OCI-LY3 (cell line): ENCODE measurements around the gene DHDH.
"Not testable (repeated sequence)": the region's sequence is repeated elsewhere in the genome, so short reads cannot be mapped to it uniquely, and the experiment has no call there.

Source experiments
- H2AFZ ChIP-seq: fragments of 200-600, 300-600 bp; shearing (Covaris generic); 2 replicates; pipeline ENCODE4 v1.6.0; 2014; ENCODE audit warnings: antibody characterized with exemption, low read depth, low read length
- H3K27ac ChIP-seq: fragments of 200-600, 300-600 bp; sonication (generic); 2 replicates; pipeline ENCODE4 v1.5.1; 2014; ENCODE audit warnings: mild to moderate bottlenecking, low read length, moderate library complexity, mixed read lengths
- H3K27me3 ChIP-seq: fragments of 200-600, 300-600 bp; sonication (generic); 2 replicates; pipeline ENCODE4 v1.6.1; 2014; ENCODE audit warnings: low read depth, low read length, mixed read lengths
- H3K36me3 ChIP-seq: fragments of 200-600, 300-600 bp; sonication (generic); replicated peaks from 2 replicates; pipeline ENCODE3; 2014; ENCODE audit warnings: low read depth, low read length, mixed read lengths
- H3K4me1 ChIP-seq: fragments of 300-600, 200-600 bp; sonication (generic); 2 replicates; pipeline ENCODE4 v1.6.1; 2014; ENCODE audit warnings: low read length, mixed read lengths
- H3K4me2 ChIP-seq: fragments of 200-600, 300-600 bp; sonication (generic); 2 replicates; pipeline ENCODE4 v1.6.1; 2014; ENCODE audit warnings: low read length, mixed read lengths
- H3K4me3 ChIP-seq: fragments of 300-600, 200-600 bp; sonication (generic); 2 replicates; pipeline ENCODE4 v1.5.1; 2014; ENCODE audit warnings: antibody characterized with exemption, mild to moderate bottlenecking, low read length, moderate library complexity
- H3K79me2 ChIP-seq: fragments of 300-600, 200-600 bp; shearing (Covaris generic); 2 replicates; pipeline ENCODE4 v1.6.1; 2014; ENCODE audit warnings: mild to moderate bottlenecking, low read length, mixed read lengths
- H3K9ac ChIP-seq: fragments of 300-600, 200-600 bp; shearing (Covaris generic); 2 replicates; pipeline ENCODE4 v1.6.0; 2014; ENCODE audit warnings: mild to moderate bottlenecking, low read length, moderate library complexity
- H3K9me3 ChIP-seq: fragments of 200-600, 300-600 bp; shearing (Covaris generic); 2 replicates; pipeline ENCODE4 v1.6.1; 2014; ENCODE audit warnings: low read length, mixed read lengths; ENCODE audit not compliant: insufficient read depth
- H4K20me1 ChIP-seq: fragments of 200-600, 300-600 bp; sonication (generic); 2 replicates; pipeline ENCODE4 v1.6.1; 2016; ENCODE audit warnings: low read length, mixed read lengths; ENCODE audit not compliant: insufficient read depth
- CTCF ChIP-seq: fragments of 200-600, 300-600 bp; sonication (generic); IDR thresholded peaks from 2 replicates; pipeline ENCODE4 v1.5.1; 2014; ENCODE audit warnings: antibody characterized with exemption, low read length, low read depth
- EZH2phosphoT487 ChIP-seq: fragments of 200-600 bp; shearing (Covaris generic); IDR thresholded peaks from 2 replicates; pipeline ENCODE4 v1.6.1; 2018; ENCODE audit warnings: antibody characterized with exemption, mixed run types, low read depth

The DHDH gene

GRCh38 chr19:48899781-48900476 lies 33.6 kb upstream of the DHDH start, which contains the start of gene NUCB1:
Gene NUCB1, plus strand, starts transcription at chr19:48900312. Its CDS starts 485 bp downstream, at chr19:48900797.
- Histone ChIP-seq H3K27ac (peak within 1 kb of the TSS; percentile 66), H4K20me1 (no peaks in the 10 kb centered on the region), H3K4me1 (no peaks in the 10 kb centered on the region; the same call in 1 of the 2 replicates), H3K36me3 (peaks cover 4% of the 10 kb centered on the region), H3K27me3 (no peaks in the 10 kb centered on the region), H3K9ac (peak within 1 kb of the TSS; percentile 82), H3K4me2 (peak within 1 kb of the TSS; percentile 67), H3K79me2 (0 out of 2 replicates have a peak, but pooled peaks cover 4% of the 10 kb centered on the region), H3K4me3 (peak within 1 kb of the TSS; percentile 85), H3K9me3 (no peaks in the 10 kb centered on the region), H2AFZ (peak within 1 kb of the TSS; percentile 83)
- TF ChIP-seq CTCF (peak; percentile 23; the same call in 1 of the 2 replicates), EZH2phosphoT487 (no peak)

- H3K27me3 ChIP-seq, result no peaks in the 10 kb centered on the region
- peaks cover 6% of the 10 kb centered on the region for H3K36me3 ChIP-seq
- no peaks in the 10 kb centered on the region for H3K9me3 ChIP-seq
- peak overlapping the region; percentile 67 for H3K4me2 ChIP-seq
- peak overlapping the region; percentile 9; the same call in 1 of the 2 replicates for H3K27ac ChIP-seq
- H3K4me1 ChIP-seq, result no peaks in the 10 kb centered on the region; the same call in 1 of the 2 replicates
- H3K79me2 ChIP-seq, result 0 out of 2 replicates have a peak, but pooled peaks cover 4% of the 10 kb centered on the region
- peak overlapping the region; percentile 85 for H3K4me3 ChIP-seq
- peak overlapping the region; percentile 82 for H3K9ac ChIP-seq
- no peak for TF ChIP-seq EZH2phosphoT487
- TF ChIP-seq CTCF, result no peak
- H4K20me1 ChIP-seq, result no peaks in the 10 kb centered on the region
- no peak overlapping the region; the same call in 1 of the 2 replicates for H2AFZ ChIP-seq
Measured at GRCh38 chr19:48900477-48901406, 32.8 kb upstream of the DHDH start.

- not testable (repeated sequence) for H3K4me2 ChIP-seq, H3K4me1 ChIP-seq, H4K20me1 ChIP-seq, H2AFZ ChIP-seq, H3K9ac ChIP-seq, H3K27me3 ChIP-seq, H3K4me3 ChIP-seq, H3K9me3 ChIP-seq, H3K79me2 ChIP-seq, H3K27ac ChIP-seq, H3K36me3 ChIP-seq
Measured at GRCh38 chr19:48902291-48902690, 31.2 kb upstream of the DHDH start.

GRCh38 chr19:48903788-48904187 lies 29.7 kb upstream of the DHDH start:
- not testable (repeated sequence) for H3K27me3 ChIP-seq, H2AFZ ChIP-seq, H3K4me2 ChIP-seq, H3K4me3 ChIP-seq, H3K9ac ChIP-seq, H3K79me2 ChIP-seq, H3K9me3 ChIP-seq, H3K4me1 ChIP-seq, H4K20me1 ChIP-seq, H3K27ac ChIP-seq
- H3K36me3 ChIP-seq, result peaks cover 11% of the 10 kb centered on the region
